ENCODE results near the gene CPNE5. TPM values are rescaled to one million over a fixed set of nuclear protein-coding genes. Genes with fewer than 3 reads are reported as not detected.
A peak's percentile ranks its signal among the peaks of the same experiment; 100 is the strongest.

The CPNE5 gene
- total RNA-seq, 2 experiments from 2014 or later, result 4.0 TPM

DNA sequence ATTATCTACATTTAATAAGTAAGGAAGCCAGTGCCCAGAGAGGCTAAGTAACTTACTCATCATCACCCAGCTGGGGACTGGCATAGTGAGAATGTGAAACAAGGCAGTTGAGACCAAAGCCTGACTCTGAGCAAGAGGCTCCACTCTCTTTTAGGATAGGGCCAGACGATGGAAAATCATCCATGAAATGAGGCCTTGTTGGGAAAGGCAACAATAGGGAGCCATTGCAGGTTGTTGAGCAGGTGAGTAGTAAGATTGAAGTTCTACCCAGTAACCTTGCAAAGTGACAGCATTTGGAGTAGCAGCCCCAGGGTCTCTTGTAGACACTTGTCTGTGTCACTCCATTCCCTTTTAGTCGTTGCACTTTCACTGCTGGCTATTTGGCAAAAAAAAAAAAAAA lies 2.5 kb upstream of the CPNE5 start:
- Mint-ChIP-seq H3K4me1 (peaks cover 14% of the 10 kb centered on the region), H3K4me3 (no peak overlapping the region), H3K27ac (no peak overlapping the region), H3K36me3 (ENCODE audit: low read depth) (no peaks in the 10 kb centered on the region), H3K9me3 (no peaks in the 10 kb centered on the region), H3K27me3 (peaks cover 37% of the 10 kb centered on the region)
- DNase-seq, result no peak
- ChIA-PET POLR2A (no interaction called here), CTCF (interaction anchor here (1.0 kb wide), 1 partner anchor 44 kb away, joined by 4 read pairs; the partner anchor contains the start of gene C6orf89)

DNA sequence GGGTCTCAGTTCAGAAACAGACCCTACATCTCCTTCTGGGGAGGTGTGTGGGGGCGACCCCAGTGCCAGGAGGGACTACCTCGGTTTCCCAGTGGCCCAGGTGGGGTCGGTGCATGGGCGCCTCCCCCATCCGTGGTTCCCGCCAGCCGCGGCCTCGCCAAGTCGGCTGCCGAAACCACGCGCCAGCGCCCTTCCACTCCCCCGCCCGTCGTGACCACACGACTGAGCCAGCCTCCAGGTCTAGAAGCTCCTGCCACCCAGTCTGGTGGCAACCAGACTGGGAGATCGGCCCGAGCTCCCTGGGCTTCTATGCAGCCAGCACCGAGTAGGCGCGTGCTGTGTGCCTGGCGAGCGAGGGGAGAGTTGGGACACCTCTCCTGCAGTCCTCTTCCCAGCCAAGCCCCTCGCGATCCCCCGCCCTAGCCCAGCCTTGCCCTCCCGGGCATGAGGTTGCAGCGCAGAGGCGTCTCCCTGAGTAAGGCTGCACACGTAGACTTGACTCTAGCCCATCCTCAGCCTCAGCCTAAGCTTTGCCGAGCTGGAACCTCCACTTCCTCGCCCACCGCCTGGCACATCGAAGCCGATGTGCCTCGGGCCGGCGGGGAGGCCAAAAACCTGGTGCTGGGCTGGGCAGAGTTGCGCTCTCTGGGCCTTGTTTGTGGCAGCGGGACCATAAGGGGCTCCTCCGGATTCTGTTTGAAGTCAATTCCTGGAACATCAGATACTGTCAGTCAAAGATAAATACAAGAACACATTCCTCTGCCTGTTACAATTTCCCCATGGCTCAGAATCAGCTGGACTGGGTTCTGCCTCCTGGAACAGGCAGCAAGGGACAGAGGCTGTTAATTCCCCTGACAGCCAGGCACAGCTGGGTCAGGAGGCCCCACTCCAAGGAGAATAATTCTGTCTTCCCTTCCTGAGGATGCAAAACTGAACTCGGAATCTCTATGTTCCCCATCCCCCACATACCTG lies 1.5 kb upstream of the CPNE5 start:
- Mint-ChIP-seq H3K4me3 (peak overlapping the region; percentile 68), H3K27me3 (peaks cover 42% of the 10 kb centered on the region), H3K4me1 (peaks cover 14% of the 10 kb centered on the region), H3K36me3 (ENCODE audit: low read depth) (no peaks in the 10 kb centered on the region), H3K9me3 (no peaks in the 10 kb centered on the region), H3K27ac (no peak overlapping the region)
- ChIA-PET CTCF (interaction anchor here (1.0 to 1.5 kb wide), 2 partner anchors 13 to 45 kb away, joined by 4 read pairs; partner anchors contain the start of gene C6orf89), POLR2A (interaction anchor here (1.0 kb wide), 1 partner anchor 10 kb away, joined by 3 read pairs; no protein-coding TSS in a partner anchor)
- peak; percentile 39 for DNase-seq

GRCh38 chr6:36839749-36840431 lies 646 bp upstream of the CPNE5 start:
- peaks cover 14% of the 10 kb centered on the region for H3K4me1 Mint-ChIP-seq
- POLR2A ChIA-PET, result interaction anchor here (1.0 kb wide), 1 partner anchor 11 kb away, joined by 3 read pairs; no protein-coding TSS in a partner anchor
- no peak overlapping the region for H3K27ac Mint-ChIP-seq
- peaks cover 42% of the 10 kb centered on the region for H3K27me3 Mint-ChIP-seq
- H3K4me3 Mint-ChIP-seq, result peak overlapping the region; percentile 68
- no peaks in the 10 kb centered on the region for H3K36me3 Mint-ChIP-seq (ENCODE audit: low read depth)
- H3K9me3 Mint-ChIP-seq, result no peaks in the 10 kb centered on the region
- CTCF ChIA-PET, result interaction anchor here (1.5 kb wide), 1 partner anchor 13 kb away, joined by 4 read pairs; no protein-coding TSS in a partner anchor
- DNase-seq, result peak; percentile 36

GRCh38 chr6:36837686-36838085 lies 1.6 kb downstream of the CPNE5 start:
- CTCF ChIA-PET, result interaction anchor here (0.6 to 1.4 kb wide), 5 partner anchors 13 to 284 kb away, joined by 3 to 6 read pairs (median 4); no protein-coding TSS in a partner anchor
- peaks cover 39% of the 10 kb centered on the region for H3K27me3 Mint-ChIP-seq
- POLR2A ChIA-PET, result interaction anchor here (0.7 to 1.1 kb wide), 3 partner anchors 11 to 345 kb away, joined by 3 read pairs; no protein-coding TSS in a partner anchor

DNA sequence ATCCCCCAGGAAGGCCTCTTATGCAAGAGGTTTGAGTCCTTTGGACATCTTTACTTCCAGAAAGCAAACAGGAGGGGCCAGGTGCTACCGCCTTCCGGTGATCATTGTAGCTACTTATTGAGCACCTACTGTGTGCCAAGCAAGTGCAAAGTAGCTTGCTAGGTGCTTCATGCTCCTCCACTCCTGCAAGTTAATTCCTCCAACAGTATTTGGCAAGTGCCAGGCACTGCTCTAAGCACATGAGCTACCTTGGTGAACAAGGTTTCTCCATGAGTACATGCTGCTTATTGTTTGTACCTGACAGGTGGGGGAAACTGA lies 2.3 kb downstream of the CPNE5 start:
- Mint-ChIP-seq H3K9me3 (peaks cover 3% of the 10 kb centered on the region), H3K27ac (no peak overlapping the region), H3K27me3 (peaks cover 39% of the 10 kb centered on the region), H3K4me1 (peaks cover 14% of the 10 kb centered on the region), H3K4me3 (no peak overlapping the region), H3K36me3 (ENCODE audit: low read depth) (no peaks in the 10 kb centered on the region)
- ChIA-PET POLR2A (interaction anchor here (1.1 to 1.2 kb wide), 2 partner anchors 12 to 344 kb away, joined by 3 to 4 read pairs; no protein-coding TSS in a partner anchor), CTCF (interaction anchor here (0.6 to 1.4 kb wide), 4 partner anchors 13 to 284 kb away, joined by 3 to 6 read pairs (median 4); no protein-coding TSS in a partner anchor)
- no peak for DNase-seq

More at GRCh38 chr6:36837686-36838085, 1.6 kb downstream of the CPNE5 start:
- Mint-ChIP-seq H3K27ac (no peak overlapping the region), H3K9me3 (peaks cover 3% of the 10 kb centered on the region), H3K4me3 (no peak overlapping the region), H3K4me1 (peaks cover 14% of the 10 kb centered on the region), H3K36me3 (ENCODE audit: low read depth) (no peaks in the 10 kb centered on the region)
- DNase-seq, result no peak

- peaks cover 3% of the 10 kb centered on the region for H3K9me3 Mint-ChIP-seq
- no peak for DNase-seq
- ChIA-PET POLR2A (interaction anchor here (1.2 kb wide), 1 partner anchor 11 kb away, joined by 4 read pairs; no protein-coding TSS in a partner anchor), CTCF (interaction anchor here (1.4 kb wide), 3 partner anchors 14 to 182 kb away, joined by 3 to 6 read pairs (median 6); no protein-coding TSS in a partner anchor)
- no peak overlapping the region for H3K4me3 Mint-ChIP-seq
- no peaks in the 10 kb centered on the region for H3K36me3 Mint-ChIP-seq (ENCODE audit: low read depth)
- H3K27ac Mint-ChIP-seq, result no peak overlapping the region
- peaks cover 39% of the 10 kb centered on the region for H3K27me3 Mint-ChIP-seq
- H3K4me1 Mint-ChIP-seq, result peaks cover 14% of the 10 kb centered on the region
These were observed 2.9 kb downstream of the CPNE5 start for GRCh38 chr6:36836111-36837021.

- H3K9me3 Mint-ChIP-seq, result peaks cover 3% of the 10 kb centered on the region
- CTCF ChIA-PET, result interaction anchor here (0.7 to 1.9 kb wide), 3 partner anchors 16 to 52 kb away, joined by 3 to 12 read pairs (median 4); no protein-coding TSS in a partner anchor
- POLR2A ChIA-PET, result interaction anchor here (0.5 kb wide), 1 partner anchor 52 kb away, joined by 3 read pairs; no protein-coding TSS in a partner anchor
- no peaks in the 10 kb centered on the region for H3K36me3 Mint-ChIP-seq (ENCODE audit: low read depth)
- peaks cover 28% of the 10 kb centered on the region for H3K27me3 Mint-ChIP-seq
- H3K4me1 Mint-ChIP-seq, result peaks cover 4% of the 10 kb centered on the region
- DNase-seq, result no peak
- H3K4me3 Mint-ChIP-seq, result no peak overlapping the region
- no peak overlapping the region for H3K27ac Mint-ChIP-seq
These were observed 4.5 kb downstream of the CPNE5 start for GRCh38 chr6:36834576-36835341.

- Mint-ChIP-seq H3K9me3 (peaks cover 3% of the 10 kb centered on the region), H3K4me3 (no peak overlapping the region), H3K36me3 (ENCODE audit: low read depth) (no peaks in the 10 kb centered on the region), H3K27ac (no peak overlapping the region), H3K27me3 (peaks cover 19% of the 10 kb centered on the region), H3K4me1 (no peaks in the 10 kb centered on the region)
- ChIA-PET CTCF (interaction anchor here (0.6 to 1.2 kb wide), 2 partner anchors 51 to 173 kb away, joined by 3 read pairs; no protein-coding TSS in a partner anchor), POLR2A (no interaction called here)
- no peak for DNase-seq
These were observed 6.0 kb downstream of the CPNE5 start for GRCh38 chr6:36833182-36833789.

- H3K27me3 Mint-ChIP-seq, result peaks cover 10% of the 10 kb centered on the region
- no peak overlapping the region for H3K27ac Mint-ChIP-seq
- no peaks in the 10 kb centered on the region for H3K36me3 Mint-ChIP-seq (ENCODE audit: low read depth)
- no peak for DNase-seq
- H3K4me3 Mint-ChIP-seq, result no peak overlapping the region
- peaks cover 7% of the 10 kb centered on the region for H3K4me1 Mint-ChIP-seq
- peaks cover 3% of the 10 kb centered on the region for H3K9me3 Mint-ChIP-seq
- ChIA-PET CTCF (interaction anchor here (1.2 kb wide), 1 partner anchor 50 kb away, joined by 3 read pairs; no protein-coding TSS in a partner anchor), POLR2A (no interaction called here)
These were observed 6.9 kb downstream of the CPNE5 start for GRCh38 chr6:36832313-36832712.

GRCh38 chr6:36830577-36830976 lies 8.7 kb downstream of the CPNE5 start:
- Mint-ChIP-seq H3K27me3 (peaks cover 6% of the 10 kb centered on the region), H3K4me1 (peaks cover 10% of the 10 kb centered on the region), H3K9me3 (peaks cover 3% of the 10 kb centered on the region), H3K36me3 (ENCODE audit: low read depth) (no peaks in the 10 kb centered on the region), H3K4me3 (no peak overlapping the region), H3K27ac (no peak overlapping the region)
- POLR2A ChIA-PET, result interaction anchor here (1.5 kb wide), 1 partner anchor 18 kb away, joined by 5 read pairs; no protein-coding TSS in a partner anchor
- CTCF ChIA-PET, result interaction anchor here (1.0 kb wide), 1 partner anchor 20 kb away, joined by 3 read pairs; no protein-coding TSS in a partner anchor
- no peak for DNase-seq

Measured in activated CD4-positive, alpha-beta memory T cell treated with anti-CD3 and anti-CD28 coated beads, Interleukin-2, amount 10 ng/mL, durations not matched to agents 7 days and 5 days (primary cell).